Panc1 (cell line): ENCODE measurements around the gene KCNJ14. TPM values are rescaled to one million over a fixed set of nuclear protein-coding genes. Genes with fewer than 3 reads are reported as not detected.

Experiments
- ATAC-seq: fragments of 200-7000 bp; cut with Tn5 transposase; 2 replicates; pipeline ENCODE4 v1.9.1; 2020; ENCODE audit warnings: mild to moderate bottlenecking, moderate library complexity
- BruUV-seq: library from RNA; stranded (reverse); fragments of 400-500 nt; replicated peaks from 2 replicates; lab custom pipeline; 2021; lab: Mats Ljungman, UMichigan
- CTCF ChIA-PET: fragments of 300-600 bp; sonication (Branson Sonifier 250); formaldehyde crosslinking; loops from one replicate; lab custom pipeline; 2022; ENCODE audit warnings: antibody characterized with exemption; lab: Charles Lee
- POLR2A ChIA-PET: fragments of 300-600 bp; sonication (Branson Sonifier 250); formaldehyde crosslinking; loops from one replicate; lab custom pipeline; 2022; ENCODE audit warnings: antibody characterized with exemption; lab: Charles Lee
- DNase-seq: peaks from one replicate; pipeline ENCODE4 v3.0.0-alpha.2; 2010; ENCODE audit warnings: low read depth, low spot score
- H3K27ac ChIP-seq: 2 replicates; pipeline ENCODE4 v1.5.1; 2011; ENCODE audit warnings: mild to moderate bottlenecking, low read length, inconsistent platforms
- H3K27me3 ChIP-seq: fragments of 200-500 bp; sonication (Bioruptor generic); 2 replicates; pipeline ENCODE4 v1.6.0; 2014; ENCODE audit warnings: low read length, inconsistent platforms; ENCODE audit not compliant: control insufficient read depth, insufficient read depth
- H3K36me3 ChIP-seq: fragments of 200-500 bp; sonication (Bioruptor generic); 2 replicates; pipeline ENCODE4 v1.5.1; 2014; ENCODE audit warnings: inconsistent platforms, mild to moderate bottlenecking, low read length, moderate library complexity; ENCODE audit not compliant: control insufficient read depth, insufficient read depth
- H3K4me1 ChIP-seq: 2 replicates; pipeline ENCODE4 v1.5.1; 2011; ENCODE audit warnings: inconsistent platforms, mild to moderate bottlenecking, low read length, moderate library complexity; ENCODE audit not compliant: control insufficient read depth, insufficient read depth
- H3K4me3 ChIP-seq, 2 experiments: 2 replicates each; pipeline ENCODE4 v1.5.1; 2011 to 2012; ENCODE audit warnings: low read depth in 2 of 2, low read length in 2 of 2, mild to moderate bottlenecking in 2 of 2, inconsistent platforms in 1 of 2, moderate library complexity in 1 of 2
- H3K9me3 ChIP-seq: fragments of 200-500 bp; sonication (Bioruptor generic); 2 replicates; pipeline ENCODE4 v1.5.1; 2014; ENCODE audit warnings: low read depth, mild to moderate bottlenecking, inconsistent platforms, low read length, moderate library complexity; ENCODE audit not compliant: control insufficient read depth, insufficient read depth
- POLR2AphosphoS5 ChIP-seq: IDR thresholded peaks from 2 replicates; pipeline ENCODE4 v1.6.1; 2012; ENCODE audit warnings: mild to moderate bottlenecking, low read depth, low read length, moderate library complexity
- REST ChIP-seq, 2 experiments: IDR thresholded peaks; 2 replicates each; pipeline ENCODE4 v1.6.1; 2011 to 2012; ENCODE audit warnings: low read depth in 2 of 2, control low read depth in 1 of 2, low read length in 1 of 2, mild to moderate bottlenecking in 1 of 2, moderate library complexity in 1 of 2; ENCODE audit not compliant: insufficient read depth in 1 of 2
- SIN3A ChIP-seq: IDR thresholded peaks from 2 replicates; pipeline ENCODE4 v1.6.1; 2012; ENCODE audit warnings: low read depth, mild to moderate bottlenecking, low read length, moderate library complexity, borderline replicate concordance; ENCODE audit not compliant: insufficient read depth
- TCF7L2 ChIP-seq: IDR thresholded peaks from 2 replicates; pipeline ENCODE4 v1.6.1; 2011; ENCODE audit warnings: mild to moderate bottlenecking, low read depth, low read length, inconsistent platforms
- in situ Hi-C: cut with HindIII; loops from 2 replicates; pipeline ENCODE4 v1.10.0; 2016; ENCODE audit warnings: low sequenced_read_pairs, low pct_unique_long_range_greater_than_20kb
- intact Hi-C: fragments of 100-400 bp; cut with micrococcal nuclease; formaldehyde crosslinking; loops from one replicate; pipeline ENCODE4 v1.10.0; 2022; ENCODE audit not compliant: unreplicated experiment
- total RNA-seq: library from RNA; stranded (reverse); gene quantifications from one replicate; pipeline ENCODE4 v1.2.1, GENCODE V29; 2021; ENCODE audit not compliant: unreplicated experiment
- TF ChIP-seq, protein P1 (sequence below): fragments of 450-650 bp; IDR thresholded peaks from 2 replicates; pipeline ENCODE4 v1.5.1; 2017; ENCODE audit warnings: mild to moderate bottlenecking

Gene KCNJ14
- total RNA-seq, 1 experiment from 2014 or later, result 2.9 TPM

GRCh38 chr19:48476176-48476575, 20.8 kb downstream of the KCNJ14 start:
- intact Hi-C loops (no loop called here), in situ Hi-C loops (no loop called here)
- Histone ChIP-seq H3K27me3 (no peaks in the 10 kb centered on the region), H3K9me3 (no peaks in the 10 kb centered on the region), H3K27ac (no peak overlapping the region), H3K4me3 (no peak overlapping the region), H3K4me1 (no peaks in the 10 kb centered on the region), H3K36me3 (peaks cover 2% of the 10 kb centered on the region)
- DNase-seq, result no peak
- ChIA-PET CTCF (no interaction called here), POLR2A (no interaction called here)
- no peak for ATAC-seq
- no TSS peak for BruUV-seq
- TF ChIP-seq SIN3A, result no peak
- TF ChIP-seq POLR2AphosphoS5, result no peak
- TF ChIP-seq, protein P1, sequence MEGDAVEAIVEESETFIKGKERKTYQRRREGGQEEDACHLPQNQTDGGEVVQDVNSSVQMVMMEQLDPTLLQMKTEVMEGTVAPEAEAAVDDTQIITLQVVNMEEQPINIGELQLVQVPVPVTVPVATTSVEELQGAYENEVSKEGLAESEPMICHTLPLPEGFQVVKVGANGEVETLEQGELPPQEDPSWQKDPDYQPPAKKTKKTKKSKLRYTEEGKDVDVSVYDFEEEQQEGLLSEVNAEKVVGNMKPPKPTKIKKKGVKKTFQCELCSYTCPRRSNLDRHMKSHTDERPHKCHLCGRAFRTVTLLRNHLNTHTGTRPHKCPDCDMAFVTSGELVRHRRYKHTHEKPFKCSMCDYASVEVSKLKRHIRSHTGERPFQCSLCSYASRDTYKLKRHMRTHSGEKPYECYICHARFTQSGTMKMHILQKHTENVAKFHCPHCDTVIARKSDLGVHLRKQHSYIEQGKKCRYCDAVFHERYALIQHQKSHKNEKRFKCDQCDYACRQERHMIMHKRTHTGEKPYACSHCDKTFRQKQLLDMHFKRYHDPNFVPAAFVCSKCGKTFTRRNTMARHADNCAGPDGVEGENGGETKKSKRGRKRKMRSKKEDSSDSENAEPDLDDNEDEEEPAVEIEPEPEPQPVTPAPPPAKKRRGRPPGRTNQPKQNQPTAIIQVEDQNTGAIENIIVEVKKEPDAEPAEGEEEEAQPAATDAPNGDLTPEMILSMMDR, result no peak

GRCh38 chr19:48477067-48477685, 21.8 kb downstream of the KCNJ14 start:
- TF ChIP-seq SIN3A (no peak), REST (IDR thresholded peaks at IDR 0.05; ENCODE audit: insufficient read depth in 1 of 2, low read depth in 2 of 2, low read length in 1 of 2) (no peak), TCF7L2 (no peak), POLR2AphosphoS5 (no peak)
- TF ChIP-seq, protein P1, result no peak
- Histone ChIP-seq H3K27ac (no peak overlapping the region), H3K4me3 (no peak overlapping the region), H3K9me3 (no peaks in the 10 kb centered on the region), H3K36me3 (peaks cover 2% of the 10 kb centered on the region), H3K27me3 (no peaks in the 10 kb centered on the region), H3K4me1 (peaks cover 3% of the 10 kb centered on the region)
- in situ Hi-C loops, result no loop called here
- no peak for ATAC-seq
- POLR2A ChIA-PET, result interaction anchor here (0.7 kb wide), 1 partner anchor 43 kb away, joined by 3 read pairs; no protein-coding TSS in a partner anchor
- intact Hi-C loops, result no loop called here
- no peak for DNase-seq
- CTCF ChIA-PET, result no interaction called here
- BruUV-seq, result no TSS peak
